ENCODE data around the gene MAGOH.

MAGOH gene

GRCh38 chr1:53255031-53255430, 16.7 kb upstream of the MAGOH start:
- DNase-seq (ENCODE audit: low read depth), result no peak
- H3K4me3 ChIP-seq (ENCODE audit: low read depth, low read length), result no peak overlapping the region
- TF ChIP-seq, protein P1, sequence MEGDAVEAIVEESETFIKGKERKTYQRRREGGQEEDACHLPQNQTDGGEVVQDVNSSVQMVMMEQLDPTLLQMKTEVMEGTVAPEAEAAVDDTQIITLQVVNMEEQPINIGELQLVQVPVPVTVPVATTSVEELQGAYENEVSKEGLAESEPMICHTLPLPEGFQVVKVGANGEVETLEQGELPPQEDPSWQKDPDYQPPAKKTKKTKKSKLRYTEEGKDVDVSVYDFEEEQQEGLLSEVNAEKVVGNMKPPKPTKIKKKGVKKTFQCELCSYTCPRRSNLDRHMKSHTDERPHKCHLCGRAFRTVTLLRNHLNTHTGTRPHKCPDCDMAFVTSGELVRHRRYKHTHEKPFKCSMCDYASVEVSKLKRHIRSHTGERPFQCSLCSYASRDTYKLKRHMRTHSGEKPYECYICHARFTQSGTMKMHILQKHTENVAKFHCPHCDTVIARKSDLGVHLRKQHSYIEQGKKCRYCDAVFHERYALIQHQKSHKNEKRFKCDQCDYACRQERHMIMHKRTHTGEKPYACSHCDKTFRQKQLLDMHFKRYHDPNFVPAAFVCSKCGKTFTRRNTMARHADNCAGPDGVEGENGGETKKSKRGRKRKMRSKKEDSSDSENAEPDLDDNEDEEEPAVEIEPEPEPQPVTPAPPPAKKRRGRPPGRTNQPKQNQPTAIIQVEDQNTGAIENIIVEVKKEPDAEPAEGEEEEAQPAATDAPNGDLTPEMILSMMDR (IDR thresholded peaks at IDR 0.05; ENCODE audit: insufficient read depth, low read depth, low read length, missing control alignments), result peak; percentile 4

DNA sequence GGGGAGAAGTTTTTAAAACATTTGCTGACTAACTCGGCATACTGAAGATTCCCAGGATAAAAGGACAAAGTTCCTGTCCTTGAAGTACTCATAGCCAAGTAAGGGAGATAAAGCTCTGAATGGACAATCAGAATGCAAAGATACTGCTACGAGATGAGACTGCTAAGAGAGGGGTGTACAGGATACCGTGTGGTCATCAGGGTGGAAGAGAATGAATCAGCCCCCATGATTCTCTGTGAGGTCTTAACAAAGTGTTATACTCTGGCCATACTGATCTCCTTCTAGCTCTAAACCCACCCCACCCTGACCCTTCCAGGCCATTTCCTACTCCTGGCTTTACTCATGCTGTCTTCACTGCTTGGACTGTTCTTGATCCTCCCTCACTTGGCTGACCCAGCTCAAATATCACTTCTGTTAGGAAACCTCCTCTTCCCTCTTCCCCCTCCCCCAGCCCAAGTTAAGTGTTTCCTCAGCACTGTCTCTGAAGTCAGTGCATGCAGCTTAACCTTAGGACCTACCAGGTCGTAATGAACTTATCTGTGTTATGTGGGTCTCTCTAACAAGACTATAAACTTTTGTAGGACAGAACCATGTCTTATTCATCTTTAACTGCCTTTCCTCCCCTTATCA, 15.8 kb upstream of the MAGOH start:
- TF ChIP-seq, protein P1 (IDR thresholded peaks at IDR 0.05; ENCODE audit: insufficient read depth, low read depth, low read length, missing control alignments), result no peak
- no peak for DNase-seq (ENCODE audit: low read depth)
- no peak overlapping the region for H3K4me3 ChIP-seq (ENCODE audit: low read depth, low read length)

- TF ChIP-seq, protein P1 (IDR thresholded peaks at IDR 0.05; ENCODE audit: insufficient read depth, low read depth, low read length, missing control alignments), result no peak
- H3K4me3 ChIP-seq (ENCODE audit: low read depth, low read length), result no peak overlapping the region
- DNase-seq (ENCODE audit: low read depth), result no peak
Measured at GRCh38 chr1:53250325-53250724, 12.0 kb upstream of the MAGOH start.

- H3K4me3 ChIP-seq (ENCODE audit: low read depth, low read length), result no peak overlapping the region
- TF ChIP-seq, protein P1 (IDR thresholded peaks at IDR 0.05; ENCODE audit: insufficient read depth, low read depth, low read length, missing control alignments), result no peak
- no peak for DNase-seq (ENCODE audit: low read depth)
Measured at GRCh38 chr1:53249706-53250105, 11.4 kb upstream of the MAGOH start.

- TF ChIP-seq, protein P1 (IDR thresholded peaks at IDR 0.05; ENCODE audit: insufficient read depth, low read depth, low read length, missing control alignments), result no peak
- no peak overlapping the region for H3K4me3 ChIP-seq (ENCODE audit: low read depth, low read length)
- DNase-seq (ENCODE audit: low read depth), result no peak
Measured at GRCh38 chr1:53246261-53247134, 8.2 kb upstream of the MAGOH start.

GRCh38 chr1:53244141-53244540, 5.8 kb upstream of the MAGOH start:
- no peak overlapping the region for H3K4me3 ChIP-seq (ENCODE audit: low read depth, low read length)
- no peak for DNase-seq (ENCODE audit: low read depth)
- TF ChIP-seq, protein P1 (IDR thresholded peaks at IDR 0.05; ENCODE audit: insufficient read depth, low read depth, low read length, missing control alignments), result no peak

Data from GM12865 (cell line).